NB4 (cell line): Measurements from ENCODE around the gene NHP2.

Source experiments
- CTCF ChIP-seq: IDR thresholded peaks from one replicate; pipeline ENCODE4 v1.5.1; 2012; ENCODE audit warnings: low read depth, low read length
- MAX ChIP-seq: IDR thresholded peaks from 2 replicates; pipeline ENCODE4 v1.6.1; 2011; ENCODE audit warnings: low read depth, low read length
- POLR2A ChIP-seq: IDR thresholded peaks from 2 replicates; pipeline ENCODE4 v1.6.1; 2011; ENCODE audit warnings: mild to moderate bottlenecking; ENCODE audit not compliant: insufficient read length; ENCODE audit errors: extremely low read depth

- TF ChIP-seq CTCF, result no peak
- TF ChIP-seq POLR2A, result no peak
- no peak for TF ChIP-seq MAX
Measured at GRCh38 chr5:178114325-178115135, 39.2 kb downstream of the NHP2 start.
